GM23248 (cell line): ENCODE results near the gene PLCB4. TPM values are rescaled to one million over a fixed set of nuclear protein-coding genes. Genes with fewer than 3 reads are reported as not detected.

Experiments
- DNase-seq: peaks from one replicate; pipeline ENCODE4 v3.0.0-alpha.2; 2015
- H2AFZ ChIP-seq: fragments of 200-600 bp; sonication (generic); 2 replicates; pipeline ENCODE4 v1.6.1; 2016; ENCODE audit warnings: antibody characterized with exemption
- H3F3A ChIP-seq: fragments of 200-600 bp; sonication (generic); 2 replicates; pipeline ENCODE4 v1.6.1; 2016; ENCODE audit warnings: mild to moderate bottlenecking, antibody characterized with exemption, mixed run types; ENCODE audit not compliant: insufficient read depth
- H3K27ac ChIP-seq: fragments of 200-600 bp; sonication (generic); 2 replicates; pipeline ENCODE4 v1.5.1; 2016; ENCODE audit warnings: mild to moderate bottlenecking
- H3K27me3 ChIP-seq: fragments of 200-600 bp; sonication (generic); replicated peaks from 2 replicates; pipeline ENCODE4 v1.6.1; 2016; ENCODE audit warnings: mild to moderate bottlenecking; ENCODE audit not compliant: insufficient read depth
- H3K36me3 ChIP-seq: fragments of 200-600 bp; sonication (generic); 2 replicates; pipeline ENCODE4 v1.6.1; 2016; ENCODE audit warnings: low read depth, mild to moderate bottlenecking
- H3K4me1 ChIP-seq: fragments of 200-600 bp; sonication (generic); 2 replicates; pipeline ENCODE4 v1.6.1; 2016; ENCODE audit warnings: mild to moderate bottlenecking; ENCODE audit not compliant: insufficient read depth
- H3K4me2 ChIP-seq: fragments of 200-600 bp; sonication (generic); one replicate; pipeline ENCODE4 v1.6.1; 2016; ENCODE audit warnings: mild to moderate bottlenecking; ENCODE audit not compliant: unreplicated experiment
- H3K4me3 ChIP-seq: fragments of 200-600 bp; sonication (generic); 2 replicates; pipeline ENCODE4 v1.5.1; 2016; ENCODE audit warnings: mild to moderate bottlenecking
- H3K79me2 ChIP-seq: fragments of 200-600 bp; sonication (generic); 2 replicates; pipeline ENCODE4 v1.6.1; 2016; ENCODE audit warnings: mild to moderate bottlenecking; ENCODE audit not compliant: insufficient read depth
- H3K9ac ChIP-seq: fragments of 200-600 bp; sonication (generic); 2 replicates; pipeline ENCODE4 v1.6.1; 2016; ENCODE audit warnings: mild to moderate bottlenecking
- H3K9me2 ChIP-seq: fragments of 200-600 bp; sonication (generic); 2 replicates; pipeline ENCODE4 v1.6.1; 2016; ENCODE audit warnings: mixed run types, mild to moderate bottlenecking, moderate library complexity; ENCODE audit not compliant: insufficient read depth
- H3K9me3 ChIP-seq: fragments of 200-600 bp; sonication (generic); one replicate; pipeline ENCODE4 v1.6.1; 2017; ENCODE audit warnings: low read depth
- H4K20me1 ChIP-seq: fragments of 200-600 bp; sonication (generic); 2 replicates; pipeline ENCODE4 v1.6.0; 2016; ENCODE audit not compliant: insufficient read depth
- EZH2 ChIP-seq: fragments of 200-600 bp; sonication (generic); IDR thresholded peaks from 2 replicates; pipeline ENCODE4 v1.6.1; 2018; ENCODE audit warnings: antibody characterized with exemption, mild to moderate bottlenecking; ENCODE audit not compliant: insufficient read depth, poor library complexity, severe bottlenecking
- EZH2phosphoT487 ChIP-seq: fragments of 200-600 bp; sonication (generic); IDR thresholded peaks from 2 replicates; pipeline ENCODE4 v1.6.1; 2018; ENCODE audit warnings: antibody characterized with exemption, moderate library complexity, mild to moderate bottlenecking, low read depth; ENCODE audit not compliant: insufficient read depth
- WGBS, 2 experiments: methylation state at CpG; one replicate each; pipeline ENCODE4 v1.1.6; 2015 to 2017; ENCODE audit warnings: low lambda C conversion rate in 2 of 2, low coverage in 1 of 2; ENCODE audit errors: missing lambda C conversion rate in 2 of 2; 5-methylcytosine and 5-hydroxymethylcytosine counted together
- in situ Hi-C: fragments of 300-500 bp; cut with MboI; formaldehyde crosslinking; loops from 2 replicates; pipeline ENCODE4 v1.15.0; 2020
- polyA plus RNA-seq: library from polyadenylated mRNA; unstranded; fragments of >200 nt; fragmentation: Nextera tagmentation; extraction: Ambion mirVana; gene quantifications from 2 replicates; pipeline ENCODE4 v1.2.1, GENCODE V29; 2016
- total RNA-seq: library from RNA; depleted of rRNA; stranded (reverse); fragments of >200 nt; shearing (Covaris generic); gene quantifications from 2 replicates; pipeline ENCODE4 v1.2.3, GENCODE V29; 2014

The PLCB4 gene
- total and polyA plus RNA-seq, 2 experiments from 2014 or later, result 5.0 to 9.5 TPM

DNA sequence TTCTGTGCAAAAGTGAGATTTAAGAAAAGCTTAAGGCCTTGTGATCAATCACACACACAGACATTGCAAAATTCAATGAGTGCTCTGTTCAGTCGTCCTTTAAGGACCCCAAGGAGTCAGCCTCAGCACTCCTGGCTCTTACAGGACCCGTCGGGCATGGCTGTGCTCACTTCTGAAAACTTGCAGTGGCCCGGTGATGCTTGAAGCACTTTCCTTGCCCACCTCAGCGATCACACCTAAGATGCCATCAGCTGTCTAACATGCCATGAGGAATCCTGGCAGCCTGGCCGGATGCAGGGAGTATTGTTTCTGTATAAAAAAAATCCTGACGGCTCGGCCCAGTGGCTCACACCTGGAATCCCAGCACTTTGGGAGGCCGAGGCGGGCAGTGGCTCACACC, 344.1 kb downstream of the PLCB4 start:
- H3K36me3 ChIP-seq, result no peaks in the 10 kb centered on the region
- H3K79me2 ChIP-seq, result no peaks in the 10 kb centered on the region
- no peaks in the 10 kb centered on the region for H4K20me1 ChIP-seq
- in situ Hi-C loops, result loop anchor here (25.0 kb wide), 2 partner anchors 499 to 1024 kb away; partner anchors contain the start of genes MKKS and SLX4IP
- TF ChIP-seq EZH2 (no peak), EZH2phosphoT487 (no peak)
- H3K9ac ChIP-seq, result no peak overlapping the region
- H3K4me1 ChIP-seq, result peaks cover 26% of the 10 kb centered on the region
- H3F3A ChIP-seq, result peaks cover 29% of the 10 kb centered on the region
- no peak overlapping the region for H2AFZ ChIP-seq
- H3K9me2 ChIP-seq, result no peaks in the 10 kb centered on the region
- WGBS, 2 experiments, result 93 to 97% methylated on average over 10 of the region's 10 CpGs
- DNase-seq, result no peak
- H3K9me3 ChIP-seq, result no peaks in the 10 kb centered on the region
- no peak overlapping the region for H3K27ac ChIP-seq
- H3K27me3 ChIP-seq, result 0 out of 2 replicates have a peak, but pooled peaks cover 7% of the 10 kb centered on the region
- H3K4me3 ChIP-seq, result no peak overlapping the region
- H3K4me2 ChIP-seq, result no peak overlapping the region

DNA sequence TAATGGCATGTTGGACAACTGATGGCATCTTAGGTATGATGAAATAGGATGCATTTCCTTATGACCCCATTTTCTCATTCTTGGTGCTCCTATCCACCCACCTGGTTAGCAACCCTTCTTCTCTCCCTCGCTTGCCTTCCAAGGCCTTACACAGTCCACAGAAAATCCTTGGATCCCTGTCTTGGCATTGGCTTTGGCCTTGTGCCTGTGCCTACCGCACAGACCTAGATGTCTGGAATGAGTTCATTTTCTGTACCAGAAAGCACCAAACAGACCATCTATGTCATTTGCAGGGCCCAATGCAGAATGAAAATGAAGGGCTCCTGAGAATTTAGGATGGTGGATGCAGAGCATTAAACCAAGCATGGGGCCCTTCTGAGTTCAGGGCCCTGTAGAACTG, 346.5 kb downstream of the PLCB4 start:
- TF ChIP-seq EZH2phosphoT487 (no peak), EZH2 (no peak)
- Histone ChIP-seq H4K20me1 (no peaks in the 10 kb centered on the region), H3K27me3 (0 out of 2 replicates have a peak, but pooled peaks cover 7% of the 10 kb centered on the region), H3K4me1 (peaks cover 3% of the 10 kb centered on the region; the same call in 1 of the 2 replicates), H3K36me3 (no peaks in the 10 kb centered on the region), H3K27ac (no peak overlapping the region), H2AFZ (no peak overlapping the region), H3K79me2 (no peaks in the 10 kb centered on the region), H3K9me3 (no peaks in the 10 kb centered on the region), H3K4me2 (no peak overlapping the region), H3K9ac (no peak overlapping the region), H3K4me3 (no peak overlapping the region), H3K9me2 (no peaks in the 10 kb centered on the region), H3F3A (0 out of 2 replicates have a peak, but pooled peaks cover 9% of the 10 kb centered on the region)
- no peak for DNase-seq
- WGBS, 2 experiments, result 95 to 96% methylated on average over 2 of the region's 2 CpGs
- in situ Hi-C loops, result loop anchor here (25.0 kb wide), 2 partner anchors 497 to 1022 kb away; partner anchors contain the start of genes MKKS and SLX4IP

DNA sequence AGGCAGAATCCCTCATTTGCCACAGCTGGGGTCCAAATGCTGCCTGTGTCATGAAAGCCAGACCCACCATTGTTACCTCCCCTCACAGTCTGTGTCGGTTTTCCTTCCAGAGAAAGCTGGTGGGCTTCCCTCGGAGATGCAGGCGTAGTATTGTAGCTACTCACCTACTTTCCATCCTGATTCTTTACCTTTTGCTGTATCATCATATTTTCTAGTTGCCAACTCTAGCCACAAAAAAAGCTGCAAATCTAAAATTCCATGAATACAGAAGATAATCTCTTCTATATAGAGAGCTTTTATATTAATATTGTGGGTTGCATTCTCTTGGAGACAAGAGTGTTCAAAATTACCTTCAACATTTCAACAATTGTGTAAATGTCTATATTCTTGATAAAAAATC, 347.5 kb downstream of the PLCB4 start:
- no peaks in the 10 kb centered on the region for H3K9me2 ChIP-seq
- no peaks in the 10 kb centered on the region for H4K20me1 ChIP-seq
- H3K27me3 ChIP-seq, result 0 out of 2 replicates have a peak, but pooled peaks cover 7% of the 10 kb centered on the region
- in situ Hi-C loops, result loop anchor here (25.0 kb wide), 2 partner anchors 496 to 1021 kb away; partner anchors contain the start of genes MKKS and SLX4IP
- no peaks in the 10 kb centered on the region for H3K4me1 ChIP-seq
- no peaks in the 10 kb centered on the region for H3K9me3 ChIP-seq
- H3K9ac ChIP-seq, result no peak overlapping the region
- no peak overlapping the region for H2AFZ ChIP-seq
- TF ChIP-seq EZH2phosphoT487, result no peak
- 0 out of 2 replicates have a peak, but pooled peaks cover 9% of the 10 kb centered on the region for H3F3A ChIP-seq
- no peak for DNase-seq
- no peaks in the 10 kb centered on the region for H3K79me2 ChIP-seq
- H3K4me3 ChIP-seq, result no peak overlapping the region
- WGBS, 2 experiments, result 72 to 83% methylated on average over 3 of the region's 3 CpGs
- no peak overlapping the region for H3K27ac ChIP-seq
- H3K4me2 ChIP-seq, result no peak overlapping the region
- no peaks in the 10 kb centered on the region for H3K36me3 ChIP-seq

DNA sequence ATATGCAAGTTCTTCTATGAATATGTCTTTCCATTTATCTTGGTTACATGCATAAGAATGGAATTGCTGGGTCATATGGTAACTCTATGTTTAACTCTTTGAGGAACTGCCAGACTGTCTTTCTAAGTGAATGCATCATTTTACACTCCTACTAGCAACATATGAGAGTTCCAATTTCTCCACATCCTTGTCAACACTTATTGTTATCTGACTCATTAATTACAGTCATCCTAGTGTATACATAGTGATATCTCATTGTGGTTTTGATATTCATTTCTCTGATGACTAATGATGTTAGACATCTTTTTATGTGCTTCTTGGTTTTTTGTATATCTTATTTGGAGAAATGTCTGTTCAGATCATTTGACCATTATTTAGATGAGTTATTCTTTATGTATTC, 348.8 kb downstream of the PLCB4 start:
- Histone ChIP-seq H3K4me2 (no peak overlapping the region), H3K36me3 (no peaks in the 10 kb centered on the region), H3K9me3 (no peaks in the 10 kb centered on the region), H4K20me1 (no peaks in the 10 kb centered on the region), H3K27me3 (peaks cover 7% of the 10 kb centered on the region; the same call in 1 of the 2 replicates), H3K9ac (no peak overlapping the region), H3K79me2 (no peaks in the 10 kb centered on the region), H3K4me3 (no peak overlapping the region), H2AFZ (no peak overlapping the region), H3K4me1 (no peaks in the 10 kb centered on the region), H3K9me2 (no peaks in the 10 kb centered on the region), H3F3A (0 out of 2 replicates have a peak, but pooled peaks cover 9% of the 10 kb centered on the region), H3K27ac (no peak overlapping the region)
- DNase-seq, result peak; percentile 36
- in situ Hi-C loops, result loop anchor here (25.0 kb wide), 2 partner anchors 495 to 1020 kb away; partner anchors contain the start of genes MKKS and SLX4IP
- peak; percentile 68; the same call in 1 of the 2 replicates for TF ChIP-seq EZH2phosphoT487
- no peak for TF ChIP-seq EZH2
